Gastrocnemius medialis (tissue), 4 donors: Measurements from ENCODE around the gene OR8K5.

Experiments
- CTCF ChIP-seq, 5 experiments: fragments of 450-650 bp in 3 of 5; fragments of 200-600 bp in 2 of 5; sonication (generic) in 2 of 5; IDR thresholded peaks in 4 of 5; conservative IDR thresholded peaks in 1 of 5; 1 replicate in 4 of 5; 2 replicates in 1 of 5; pipeline ENCODE4 v1.5.1; 2016 to 2019; ENCODE audit warnings: antibody characterized with exemption in 5 of 5, mild to moderate bottlenecking in 3 of 5, moderate library complexity in 3 of 5
- POLR2A ChIP-seq, 2 donors: fragments of 450-650 bp; IDR thresholded peaks; one replicate each; pipeline ENCODE4 v1.6.1; 2017; ENCODE audit warnings: antibody characterized with exemption in 2 of 2, mild to moderate bottlenecking in 2 of 2, moderate library complexity in 2 of 2

- TF ChIP-seq CTCF (IDR thresholded peaks at IDR 0.05 in 4 of 5, conservative IDR thresholded peaks at IDR 0.05 in 1 of 5) (no peak), POLR2A (IDR thresholded peaks at IDR 0.05) (no peak)
Observed at GRCh38 chr11:56163804-56164203, 3.7 kb upstream of the OR8K5 start.
